ENCODE results near the gene TMEM225B. TPM values are rescaled to one million over a fixed set of nuclear protein-coding genes. Genes with fewer than 3 reads are reported as not detected.

The TMEM225B gene
- total and polyA plus RNA-seq, 2 donors from 2014 or later, result 1.6 to 2.6 TPM

GRCh38 chr7:99644431-99644830, 46.4 kb downstream of the TMEM225B start:
- H3K9ac ChIP-seq (ENCODE audit: low read length in 3 of 3), result no peak overlapping the region
- peaks cover 0 to 6% (median 0%) of the 10 kb centered on the region in 3 donors for H3K36me3 ChIP-seq (ENCODE audit: control insufficient read depth in 2 of 3, insufficient read depth in 3 of 3, low read length in 3 of 3)
- intact Hi-C loops (cut with DNase I), result no loop called here
- no peaks in the 10 kb centered on the region for H3K4me1 ChIP-seq (ENCODE audit: control insufficient read depth in 2 of 3, insufficient read depth in 2 of 3, low read depth in 1 of 3, low read length in 3 of 3)
- H3K27ac ChIP-seq (ENCODE audit: low read depth in 2 of 2, low read length in 2 of 2), result no peak overlapping the region
- TF ChIP-seq CTCF (IDR thresholded peaks at IDR 0.05; ENCODE audit: borderline replicate concordance, extremely low read depth, insufficient read depth), result no peak
- no peak for FAIRE-seq
- no peak for DNase-seq
- H3K27me3 ChIP-seq (ENCODE audit: control insufficient read depth, insufficient read depth, low read length), result no peaks in the 10 kb centered on the region
- H3K9me3 ChIP-seq (ENCODE audit: control insufficient read depth in 2 of 3, insufficient read depth in 1 of 3, low read length in 3 of 3), result no peaks in the 10 kb centered on the region
- H3K4me3 ChIP-seq (ENCODE audit: low read length in 3 of 3), result no peak overlapping the region

- intact Hi-C loops (cut with DNase I), result no loop called here
- Histone ChIP-seq H3K27ac (ENCODE audit: low read depth in 2 of 2, low read length in 2 of 2) (no peak overlapping the region), H3K4me1 (ENCODE audit: control insufficient read depth in 2 of 3, insufficient read depth in 2 of 3, low read depth in 1 of 3, low read length in 3 of 3) (no peaks in the 10 kb centered on the region), H3K4me3 (ENCODE audit: low read length in 3 of 3) (no peak overlapping the region), H3K9ac (ENCODE audit: low read length in 3 of 3) (no peak overlapping the region), H3K9me3 (ENCODE audit: control insufficient read depth in 2 of 3, insufficient read depth in 1 of 3, low read length in 3 of 3) (no peaks in the 10 kb centered on the region), H3K27me3 (ENCODE audit: control insufficient read depth, insufficient read depth, low read length) (no peaks in the 10 kb centered on the region), H3K36me3 (ENCODE audit: control insufficient read depth in 2 of 3, insufficient read depth in 3 of 3, low read length in 3 of 3) (peaks cover 0 to 6% (median 0%) of the 10 kb centered on the region in 3 donors)
- FAIRE-seq (no peak), DNase-seq (no peak)
- TF ChIP-seq CTCF (IDR thresholded peaks at IDR 0.05; ENCODE audit: borderline replicate concordance, extremely low read depth, insufficient read depth), result no peak
These were observed 47.5 kb downstream of the TMEM225B start for GRCh38 chr7:99645590-99645989.

- H3K36me3 ChIP-seq (ENCODE audit: control insufficient read depth in 2 of 3, insufficient read depth in 3 of 3, low read length in 3 of 3), result peaks cover 0 to 4% (median 0%) of the 10 kb centered on the region in 3 donors
- no peak overlapping the region for H3K27ac ChIP-seq (ENCODE audit: low read depth in 2 of 2, low read length in 2 of 2)
- no peak for TF ChIP-seq CTCF (IDR thresholded peaks at IDR 0.05; ENCODE audit: borderline replicate concordance, extremely low read depth, insufficient read depth)
- intact Hi-C loops (cut with DNase I), result no loop called here
- no peak for DNase-seq
- H3K9me3 ChIP-seq (ENCODE audit: control insufficient read depth in 2 of 3, insufficient read depth in 1 of 3, low read length in 3 of 3), result no peaks in the 10 kb centered on the region
- no peaks in the 10 kb centered on the region for H3K27me3 ChIP-seq (ENCODE audit: control insufficient read depth, insufficient read depth, low read length)
- H3K9ac ChIP-seq (ENCODE audit: low read length in 3 of 3), result no peak overlapping the region
- no peak for FAIRE-seq
- no peaks in the 10 kb centered on the region for H3K4me1 ChIP-seq (ENCODE audit: control insufficient read depth in 2 of 3, insufficient read depth in 2 of 3, low read depth in 1 of 3, low read length in 3 of 3)
- no peak overlapping the region for H3K4me3 ChIP-seq (ENCODE audit: low read length in 3 of 3)
These were observed 50.8 kb downstream of the TMEM225B start for GRCh38 chr7:99648843-99649242.

- TF ChIP-seq CTCF (IDR thresholded peaks at IDR 0.05; ENCODE audit: borderline replicate concordance, extremely low read depth, insufficient read depth), result no peak
- Histone ChIP-seq H3K4me3 (ENCODE audit: low read length in 3 of 3) (no peak overlapping the region), H3K9ac (ENCODE audit: low read length in 3 of 3) (no peak overlapping the region), H3K4me1 (ENCODE audit: control insufficient read depth in 2 of 3, insufficient read depth in 2 of 3, low read depth in 1 of 3, low read length in 3 of 3) (no peaks in the 10 kb centered on the region), H3K27ac (ENCODE audit: low read depth in 2 of 2, low read length in 2 of 2) (no peak overlapping the region), H3K9me3 (ENCODE audit: control insufficient read depth in 2 of 3, insufficient read depth in 1 of 3, low read length in 3 of 3) (no peaks in the 10 kb centered on the region), H3K27me3 (ENCODE audit: control insufficient read depth, insufficient read depth, low read length) (no peaks in the 10 kb centered on the region), H3K36me3 (ENCODE audit: control insufficient read depth in 2 of 3, insufficient read depth in 3 of 3, low read length in 3 of 3) (no peaks in the 10 kb centered on the region)
- FAIRE-seq (no peak), DNase-seq (no peak)
- intact Hi-C loops (cut with DNase I), result no loop called here
These were observed 53.2 kb downstream of the TMEM225B start for GRCh38 chr7:99651290-99651689.

Data from kidney (tissue), 14 donors.